ENCODE measurements around the gene RARA. TPM values are rescaled to one million over a fixed set of nuclear protein-coding genes. Genes with fewer than 3 reads are reported as not detected.

Gene RARA
- total RNA-seq, 6 donors from 2014 or later, result 45.7 to 95.6 (median 85.9) TPM

DNA sequence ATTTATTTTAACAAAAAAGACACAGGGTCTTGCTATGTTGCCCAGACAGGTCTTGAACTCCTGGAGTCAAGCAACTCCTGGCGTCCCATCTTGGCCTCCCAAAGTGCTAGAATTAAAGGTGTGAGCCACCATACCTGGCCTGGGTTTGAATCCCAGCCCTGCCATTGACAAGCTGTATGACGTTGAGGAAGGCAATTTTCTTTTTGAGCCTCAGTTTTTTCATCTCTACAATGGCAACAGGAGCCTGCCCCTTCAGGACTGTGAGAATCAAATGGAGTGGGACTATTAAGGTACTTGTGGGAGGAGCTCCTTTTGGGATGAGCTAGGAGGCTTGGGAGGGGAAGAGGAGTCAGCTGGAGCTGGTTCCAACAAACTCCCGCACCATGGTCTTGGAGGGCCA, 6.2 kb downstream of the RARA start:
- Histone ChIP-seq H3K27ac (peak overlapping the region; percentile 49 to 96 (median 92)), H3K9me3 (no peaks in the 10 kb centered on the region), H3K4me1 (peaks cover 88 to 96% (median 90%) of the 10 kb centered on the region in 4 donors), H3K36me3 (no peaks in the 10 kb centered on the region), H3K4me3 (no peak overlapping the region), H3K27me3 (no peaks in the 10 kb centered on the region)
- DNase-seq (no peak), ATAC-seq (ENCODE audit: low FRiP score in 2 of 2) (no peak)
- WGBS, 2 donors, result 95 to 97% methylated on average over 3 of the region's 3 CpGs
- TF ChIP-seq POLR2AphosphoS5 (IDR thresholded peaks at IDR 0.05), result no peak
- no peak for TF ChIP-seq EP300 (IDR thresholded peaks at IDR 0.05)
- TF ChIP-seq, protein P1, sequence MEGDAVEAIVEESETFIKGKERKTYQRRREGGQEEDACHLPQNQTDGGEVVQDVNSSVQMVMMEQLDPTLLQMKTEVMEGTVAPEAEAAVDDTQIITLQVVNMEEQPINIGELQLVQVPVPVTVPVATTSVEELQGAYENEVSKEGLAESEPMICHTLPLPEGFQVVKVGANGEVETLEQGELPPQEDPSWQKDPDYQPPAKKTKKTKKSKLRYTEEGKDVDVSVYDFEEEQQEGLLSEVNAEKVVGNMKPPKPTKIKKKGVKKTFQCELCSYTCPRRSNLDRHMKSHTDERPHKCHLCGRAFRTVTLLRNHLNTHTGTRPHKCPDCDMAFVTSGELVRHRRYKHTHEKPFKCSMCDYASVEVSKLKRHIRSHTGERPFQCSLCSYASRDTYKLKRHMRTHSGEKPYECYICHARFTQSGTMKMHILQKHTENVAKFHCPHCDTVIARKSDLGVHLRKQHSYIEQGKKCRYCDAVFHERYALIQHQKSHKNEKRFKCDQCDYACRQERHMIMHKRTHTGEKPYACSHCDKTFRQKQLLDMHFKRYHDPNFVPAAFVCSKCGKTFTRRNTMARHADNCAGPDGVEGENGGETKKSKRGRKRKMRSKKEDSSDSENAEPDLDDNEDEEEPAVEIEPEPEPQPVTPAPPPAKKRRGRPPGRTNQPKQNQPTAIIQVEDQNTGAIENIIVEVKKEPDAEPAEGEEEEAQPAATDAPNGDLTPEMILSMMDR (IDR thresholded peaks at IDR 0.05), result no peak
- no peak for TF ChIP-seq POLR2A (IDR thresholded peaks at IDR 0.05)

DNA sequence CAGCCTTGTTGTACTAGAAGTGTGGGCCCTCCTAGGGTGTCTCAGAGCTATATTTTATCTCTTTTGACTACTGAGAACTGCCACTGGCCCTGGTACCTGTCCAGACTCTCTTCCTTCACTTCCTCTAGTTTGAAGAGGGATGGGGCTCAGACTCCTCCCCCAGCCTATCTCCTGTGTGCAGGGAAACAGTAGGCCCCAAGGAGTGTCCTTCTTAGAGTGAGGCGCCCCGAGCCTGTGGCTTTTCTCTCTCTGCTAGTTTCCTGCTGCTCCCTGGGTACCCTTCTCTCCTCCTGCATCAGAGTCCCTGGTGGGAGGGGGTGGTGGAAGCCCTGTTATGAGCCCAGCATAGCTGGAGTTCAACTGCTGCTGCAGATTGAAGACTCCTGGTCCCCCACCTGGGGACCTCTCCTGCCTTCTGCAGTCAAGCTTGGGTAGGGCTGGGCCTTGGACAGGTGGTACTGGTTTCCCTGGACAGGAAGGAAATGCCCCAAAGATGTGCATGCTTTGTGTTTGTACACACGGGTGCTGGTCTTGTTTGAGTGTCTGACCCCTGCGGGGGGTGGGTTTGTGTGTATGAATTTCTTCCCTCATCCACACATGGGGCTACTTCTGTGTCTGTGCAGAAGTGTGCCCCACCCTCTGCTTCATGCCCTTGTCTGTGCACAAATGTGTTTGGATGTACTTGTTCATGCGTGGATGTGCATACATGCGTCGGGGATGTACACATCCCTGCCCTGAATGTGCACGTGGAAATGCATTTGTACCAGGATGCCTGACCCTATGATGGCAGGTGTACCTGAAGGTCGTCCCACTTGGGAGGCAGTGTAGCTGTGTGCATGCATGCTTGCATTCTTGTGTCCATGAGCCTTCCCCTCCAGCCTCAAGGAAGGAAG, 6.9 kb downstream of the RARA start:
- TF ChIP-seq EP300 (IDR thresholded peaks at IDR 0.05) (no peak), POLR2AphosphoS5 (IDR thresholded peaks at IDR 0.05) (no peak), POLR2A (IDR thresholded peaks at IDR 0.05) (no peak)
- TF ChIP-seq, protein P1 (IDR thresholded peaks at IDR 0.05), result no peak

DNA sequence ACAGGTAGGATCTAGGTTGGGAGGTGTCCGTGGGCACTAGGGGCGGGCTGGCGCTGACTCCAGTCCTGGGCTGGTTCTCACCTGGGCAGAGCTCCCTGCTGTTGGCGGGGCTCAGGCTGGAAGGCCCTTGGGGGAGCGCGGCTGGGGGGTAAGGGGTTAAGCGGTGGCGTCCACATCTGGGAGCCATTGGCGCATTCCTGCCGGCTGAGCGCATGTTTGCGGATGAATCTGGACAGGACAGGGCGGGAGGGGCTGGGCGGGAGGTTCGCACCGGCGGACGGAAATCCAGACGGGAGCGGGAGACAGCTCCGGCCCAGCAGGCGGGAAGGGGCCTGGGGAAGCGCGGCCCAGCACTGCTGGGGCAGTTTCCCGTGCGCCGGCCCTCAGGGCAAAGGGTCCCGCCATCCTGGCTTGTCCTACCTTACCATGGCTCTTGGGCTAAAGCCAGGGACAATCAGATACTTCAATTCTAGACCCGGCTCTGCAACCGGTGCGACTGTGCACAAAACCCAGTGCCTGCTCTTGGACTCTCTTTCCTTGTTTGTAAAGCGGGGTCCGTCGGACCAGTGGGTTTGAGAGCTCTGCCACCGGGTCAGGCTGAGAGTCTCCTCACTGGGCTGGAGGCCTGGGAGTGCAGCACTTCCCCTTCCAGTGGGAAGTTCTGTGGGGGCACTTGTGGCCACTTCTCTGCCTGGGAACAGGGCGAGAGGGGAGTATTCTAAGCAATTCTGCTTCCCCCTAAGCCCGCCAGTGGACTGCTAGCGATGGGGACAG, 7.8 kb downstream of the RARA start:
- Histone ChIP-seq H3K27ac (peak overlapping the region; percentile 93 to 96 (median 96)), H3K9me3 (no peaks in the 10 kb centered on the region), H3K4me1 (peaks cover 88 to 96% (median 90%) of the 10 kb centered on the region in 4 donors), H3K36me3 (no peaks in the 10 kb centered on the region), H3K27me3 (no peaks in the 10 kb centered on the region), H3K4me3 (peak overlapping the region in 3 of 4 donors; percentile 15 to 92 (median 82))
- peak; percentile 61 to 87 for DNase-seq
- WGBS, 2 donors, result 40 to 52% methylated on average over 22 to 38 of the region's 38 CpGs
- TF ChIP-seq POLR2A (IDR thresholded peaks at IDR 0.05), result peak in 1 of 4 donors; percentile 38
- TF ChIP-seq, protein P1 (IDR thresholded peaks at IDR 0.05), result no peak
- TF ChIP-seq POLR2AphosphoS5 (IDR thresholded peaks at IDR 0.05), result peak; percentile 50 to 61
- TF ChIP-seq EP300 (IDR thresholded peaks at IDR 0.05), result no peak
- ATAC-seq (ENCODE audit: low FRiP score in 2 of 2), result peak; percentile 0 to 48

More for the DNA sequence above, 6.9 kb downstream of the RARA start:
- H3K27ac ChIP-seq, result peak overlapping the region; percentile 93 to 96 (median 96)
- no peaks in the 10 kb centered on the region for H3K27me3 ChIP-seq
- H3K36me3 ChIP-seq, result no peaks in the 10 kb centered on the region
- ATAC-seq (ENCODE audit: low FRiP score in 2 of 2), result no peak
- peak overlapping the region in 1 of 4 donors; percentile 82 for H3K4me3 ChIP-seq
- DNase-seq, result no peak
- peaks cover 88 to 96% (median 90%) of the 10 kb centered on the region in 4 donors for H3K4me1 ChIP-seq
- WGBS, 2 donors, result 45 to 54% methylated on average over 4 to 9 of the region's 9 CpGs
- no peaks in the 10 kb centered on the region for H3K9me3 ChIP-seq

DNA sequence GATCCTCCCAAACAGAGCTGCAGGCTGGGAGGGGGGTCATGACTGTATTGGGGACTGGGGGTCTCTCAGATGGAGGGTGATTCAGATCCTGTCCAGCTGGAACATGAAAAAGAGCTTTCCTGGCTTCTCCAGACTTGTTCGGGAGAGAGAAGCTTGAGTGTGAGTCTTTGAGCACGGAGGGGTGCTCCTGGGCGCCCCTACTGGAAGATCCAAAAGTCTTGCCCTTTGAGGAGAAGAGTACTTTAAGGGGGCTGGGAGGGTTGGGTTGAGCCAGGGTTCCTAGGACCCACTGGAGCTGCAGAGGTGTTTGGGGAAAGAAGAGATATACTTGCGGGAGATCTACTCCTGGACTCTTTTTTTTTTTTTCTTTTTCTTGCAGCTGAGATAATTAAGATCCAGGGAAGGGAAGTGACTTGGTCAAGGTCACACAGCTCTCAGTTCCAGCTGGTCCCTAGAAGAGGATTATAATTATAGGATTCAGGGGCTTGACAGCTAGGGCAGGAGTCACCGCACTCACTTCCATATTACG, 8.4 kb downstream of the RARA start:
- TF ChIP-seq POLR2A (IDR thresholded peaks at IDR 0.05), result no peak
- TF ChIP-seq, protein P1 (IDR thresholded peaks at IDR 0.05), result peak in 5 of 6 experiments; percentile 19 to 73 (median 32)
- no peak for TF ChIP-seq EP300 (IDR thresholded peaks at IDR 0.05)
- H3K9me3 ChIP-seq, result no peaks in the 10 kb centered on the region
- peaks cover 88 to 96% (median 90%) of the 10 kb centered on the region in 4 donors for H3K4me1 ChIP-seq
- H3K4me3 ChIP-seq, result peak overlapping the region; percentile 19 to 92 (median 82)
- peak overlapping the region; percentile 93 to 96 (median 96) for H3K27ac ChIP-seq
- DNase-seq (peak in 1 of 2 donors; percentile 59), ATAC-seq (ENCODE audit: low FRiP score in 2 of 2) (peak; percentile 8 to 62)
- no peaks in the 10 kb centered on the region for H3K36me3 ChIP-seq
- H3K27me3 ChIP-seq, result no peaks in the 10 kb centered on the region
- 3 to 4% methylated on average over 6 of the region's 6 CpGs for WGBS, 2 donors

Measured in upper lobe of left lung (tissue), 6 donors.